Stimulated activated CD8-positive, alpha-beta memory T cell treated with anti-CD3 and anti-CD28 coated beads, Interleukin-12 subunit alpha, Interleukin-12 subunit beta, amount 100 ng/mL, for 1 hour (primary cell): Measurements from ENCODE around the gene EARS2.
"Not testable (repeated sequence)": the region's sequence is repeated elsewhere in the genome, so short reads cannot be mapped to it uniquely, and the experiment has no call there.

Experiments used
- DNase-seq: peaks from one replicate; pipeline ENCODE4 v3.0.0-alpha.2; 2020; ENCODE audit warnings: low read depth

Gene EARS2

DNA sequence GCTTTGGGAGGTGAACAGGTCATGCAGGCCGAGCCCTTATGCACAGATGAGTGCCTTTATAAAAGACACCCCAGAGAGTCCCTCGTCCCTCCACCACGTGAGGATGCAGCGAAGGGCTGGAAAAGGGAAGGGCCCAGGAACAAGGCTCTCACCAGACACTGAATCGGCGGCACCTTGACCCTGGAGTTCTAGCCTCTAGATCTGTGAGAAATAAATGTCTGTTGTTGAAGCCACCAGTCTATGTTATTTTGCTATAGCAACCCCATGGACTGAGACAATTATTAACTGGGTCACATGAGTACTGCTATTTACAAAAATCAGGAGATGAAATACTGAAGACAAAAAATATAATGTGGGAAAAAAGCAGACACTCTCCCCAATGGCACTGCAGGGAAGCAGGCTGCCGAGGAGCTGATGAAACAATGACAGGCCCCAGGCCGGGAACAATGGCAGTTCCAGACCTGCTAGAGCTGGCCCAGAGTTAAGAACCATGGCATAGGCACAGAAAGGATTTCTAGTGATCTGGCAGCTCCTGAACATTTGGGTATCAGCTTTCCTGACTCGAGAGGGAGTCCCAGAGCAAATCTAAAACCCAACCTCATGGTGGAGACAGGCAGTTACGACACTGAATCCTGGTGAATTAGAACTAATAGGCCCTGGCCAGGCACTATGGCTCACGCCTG lies 29.0 kb downstream of the EARS2 start:
- DNase-seq: no peak

DNA sequence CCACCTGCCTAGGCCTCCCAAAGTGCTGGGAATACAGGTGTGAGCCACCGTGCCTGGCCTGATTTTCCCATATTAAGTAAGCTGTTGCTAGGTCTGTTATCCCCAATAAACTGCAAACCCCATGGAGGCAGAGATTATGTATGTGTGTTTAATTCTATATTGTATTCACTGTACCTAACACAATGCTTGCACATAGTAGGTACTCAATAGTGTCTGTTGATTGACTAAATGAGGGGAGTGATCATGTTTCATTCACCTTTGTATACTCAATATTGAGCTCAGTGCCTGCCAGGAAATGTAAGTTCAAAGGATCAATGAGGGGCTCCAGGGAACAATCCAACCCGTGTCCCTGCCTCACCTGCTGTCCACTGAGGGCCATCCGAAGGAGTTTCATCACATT lies 32.3 kb downstream of the EARS2 start:
- no peak for DNase-seq

DNA sequence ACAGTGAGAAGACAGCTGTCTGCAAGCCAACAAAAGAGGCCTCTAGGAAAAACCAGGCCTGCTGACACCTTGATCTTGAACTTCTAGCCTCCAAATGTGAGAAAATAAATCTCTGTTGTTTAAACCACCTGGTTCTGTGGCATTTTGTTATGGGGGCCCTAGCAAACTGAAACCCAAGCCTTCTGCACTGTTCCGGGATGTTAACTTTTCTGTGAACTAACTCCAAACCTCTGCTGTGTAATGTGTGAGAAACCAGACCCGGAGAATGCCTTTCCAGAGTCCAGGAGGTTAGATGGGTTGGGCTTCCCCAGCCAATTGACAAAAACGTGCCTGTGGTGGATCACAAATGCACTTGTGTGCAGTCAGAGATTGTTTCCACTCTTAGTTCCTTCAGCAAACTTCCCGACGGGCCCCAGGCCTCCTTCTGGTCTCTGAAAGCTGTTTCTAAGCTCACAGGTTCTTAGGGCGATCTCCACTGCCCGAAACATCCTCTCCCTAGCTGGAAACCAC lies 33.2 kb downstream of the EARS2 start:
- no peak for DNase-seq

- DNase-seq: no peak
Measured at GRCh38 chr16:23523321-23523720, 33.8 kb downstream of the EARS2 start.

- DNase-seq: no peak
Measured at GRCh38 chr16:23521965-23522364, 35.2 kb downstream of the EARS2 start.

GRCh38 chr16:23521037-23521743 lies 36.0 kb downstream of the EARS2 start:
- no peak for DNase-seq

GRCh38 chr16:23520500-23520899 lies 36.6 kb downstream of the EARS2 start:
- no peak for DNase-seq

DNA sequence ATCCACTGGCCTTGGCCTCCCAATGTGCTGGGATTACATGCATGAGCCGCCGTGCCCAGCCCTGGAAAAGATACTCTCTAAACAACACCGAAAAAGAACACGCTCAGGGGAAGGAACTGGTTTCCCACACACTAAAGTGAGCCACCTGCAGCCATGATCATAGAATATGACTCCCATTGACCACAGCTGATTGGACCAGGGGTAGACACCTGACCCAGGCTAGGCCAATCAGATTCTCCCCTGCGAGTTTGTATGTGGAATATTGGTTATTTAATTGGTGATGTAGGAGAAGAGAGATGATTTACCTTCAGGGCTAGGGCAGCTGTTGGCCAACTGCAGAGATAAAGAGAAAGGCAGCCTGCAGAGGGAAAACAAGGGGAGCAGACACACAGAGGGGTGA lies 37.9 kb downstream of the EARS2 start:
- DNase-seq: no peak

DNA sequence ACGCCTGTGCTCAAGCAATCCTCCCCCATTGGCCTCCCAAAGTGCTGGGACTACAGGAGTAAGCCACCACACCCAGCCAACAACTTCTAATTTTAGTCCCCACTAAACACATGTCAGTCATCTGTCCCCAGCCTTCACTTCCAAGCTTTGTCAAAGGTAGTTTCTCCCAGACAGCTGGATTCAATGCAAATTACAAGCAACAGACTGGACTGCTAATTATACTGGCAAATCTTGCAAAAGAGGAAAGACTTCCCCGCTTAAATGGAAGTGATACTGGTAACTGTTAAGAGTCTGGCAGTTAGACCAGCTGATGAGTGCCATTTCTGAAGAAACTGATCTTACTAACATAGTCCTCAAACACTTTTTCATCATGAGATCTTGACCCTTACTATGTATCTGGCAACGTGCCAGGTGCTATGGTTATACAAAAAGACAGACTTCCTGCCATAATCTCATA lies 38.7 kb downstream of the EARS2 start:
- no peak for DNase-seq

DNA sequence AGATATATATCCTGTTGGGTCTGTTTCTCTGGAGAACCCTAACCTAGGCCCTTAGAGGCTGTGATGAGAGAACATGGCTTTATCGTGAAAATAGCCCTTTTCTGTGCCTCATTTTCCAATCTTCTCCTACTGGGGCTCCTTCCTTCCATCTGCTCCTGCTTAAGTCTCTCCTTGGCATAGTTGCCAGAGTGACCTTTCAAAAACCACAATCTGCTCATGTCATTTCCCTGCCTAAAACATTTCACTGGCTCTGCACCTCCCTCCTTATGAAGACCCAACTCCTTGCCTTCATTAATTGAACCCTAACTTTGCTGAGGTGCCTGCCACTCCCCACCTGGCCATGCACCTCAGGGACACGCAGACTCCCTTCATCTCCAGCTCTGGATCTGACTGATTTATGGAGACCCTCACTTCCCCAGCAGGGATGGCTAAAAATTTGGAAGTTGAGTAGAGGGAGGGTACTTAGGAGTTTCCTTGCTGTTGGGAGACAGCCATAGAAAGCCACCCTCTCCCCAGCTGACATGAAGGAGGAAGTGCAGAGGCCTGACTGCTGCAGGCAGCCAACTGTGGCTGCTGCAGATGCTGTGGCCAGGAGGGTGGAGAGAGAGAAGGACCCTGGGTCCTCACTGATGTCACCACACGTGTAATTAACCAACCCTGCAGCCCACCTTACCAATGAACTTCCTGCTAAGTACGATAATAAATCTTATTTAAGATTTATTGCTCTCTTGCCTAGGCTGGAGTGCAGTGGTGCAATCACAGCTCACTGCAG lies 40.6 kb downstream of the EARS2 start:
- no peak for DNase-seq

DNA sequence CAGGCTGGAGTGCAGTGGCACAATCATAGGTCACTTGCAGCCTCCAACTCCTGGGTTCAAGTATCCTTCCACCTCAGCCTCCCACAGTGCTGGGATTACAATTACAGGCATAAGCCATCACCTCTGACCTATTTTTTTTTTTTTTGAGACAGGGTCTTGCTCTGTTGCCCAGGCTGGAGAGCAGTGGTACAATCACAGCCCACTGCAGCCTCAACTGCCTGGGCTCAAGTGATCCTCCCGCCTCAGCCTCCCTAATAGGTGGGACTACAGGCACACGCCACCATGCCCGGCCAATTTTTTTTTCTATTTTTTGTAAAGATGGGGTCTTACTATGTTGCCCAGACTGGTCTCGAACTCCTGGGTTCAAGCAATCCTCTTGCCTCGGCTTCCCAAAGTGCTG lies 41.3 kb downstream of the EARS2 start:
- no peak for DNase-seq

DNA sequence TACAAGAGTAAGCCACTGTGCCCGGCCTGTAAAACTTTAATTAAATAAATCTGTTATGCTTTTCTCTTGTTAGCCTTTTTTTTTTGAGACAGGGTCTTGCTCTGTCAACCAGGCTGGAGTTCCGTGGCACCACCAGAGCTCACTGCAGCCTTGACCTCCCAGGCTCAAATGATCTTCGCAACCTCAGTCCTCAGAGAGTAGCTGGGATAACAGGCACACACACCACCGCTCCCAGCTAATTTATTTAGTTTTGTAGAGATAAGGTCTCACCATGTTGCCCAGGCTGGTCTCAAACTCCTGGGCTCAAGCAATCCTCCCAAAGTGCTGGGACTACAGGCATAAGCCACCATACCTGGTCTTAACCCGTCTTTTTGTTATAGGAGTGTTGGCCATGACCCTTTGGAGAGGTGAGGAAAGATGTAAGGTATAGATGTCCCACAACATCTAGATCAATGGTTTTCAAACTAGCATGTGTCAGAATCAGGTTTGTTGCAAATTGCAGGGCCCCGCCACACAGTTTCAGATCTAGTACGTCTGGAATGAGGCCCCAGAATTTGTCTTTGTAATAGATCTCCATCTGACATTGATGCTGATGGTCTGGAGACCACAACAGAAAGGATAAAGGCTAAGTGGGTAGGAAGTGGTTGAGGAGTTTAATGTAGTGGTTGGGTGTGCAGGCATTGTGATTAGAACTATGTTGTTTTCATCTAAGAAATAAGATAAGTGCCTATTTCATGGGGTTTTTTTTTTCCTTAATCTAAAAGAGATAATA lies 42.6 kb downstream of the EARS2 start:
- DNase-seq: no peak

DNA sequence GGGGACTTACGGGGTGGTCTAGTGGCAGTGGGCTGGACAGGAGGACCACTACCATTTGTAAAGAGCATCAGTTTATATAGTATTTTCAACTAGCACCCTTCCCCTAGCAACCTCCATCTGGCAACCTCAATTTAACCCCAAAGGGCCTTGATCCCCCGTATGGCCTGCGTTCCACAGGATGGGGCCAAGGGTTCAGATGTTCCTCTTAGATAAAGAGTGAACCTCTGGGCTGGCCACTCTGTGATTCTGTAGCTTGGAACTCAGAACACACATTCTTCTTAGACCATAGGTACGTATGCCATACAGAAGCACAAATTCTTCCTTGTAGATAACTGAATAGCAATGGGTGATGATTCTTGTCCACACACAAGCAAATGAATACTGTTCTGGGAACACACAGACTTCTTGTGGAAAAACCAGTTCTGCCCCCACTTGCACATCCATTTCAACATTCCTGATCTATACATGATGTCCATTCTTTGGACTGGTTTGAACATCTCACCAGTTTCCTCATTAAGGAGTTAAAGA lies 44.9 kb downstream of the EARS2 start:
- DNase-seq: no peak

GRCh38 chr16:23511731-23512130 lies 45.4 kb downstream of the EARS2 start:
- DNase-seq: no peak

DNA sequence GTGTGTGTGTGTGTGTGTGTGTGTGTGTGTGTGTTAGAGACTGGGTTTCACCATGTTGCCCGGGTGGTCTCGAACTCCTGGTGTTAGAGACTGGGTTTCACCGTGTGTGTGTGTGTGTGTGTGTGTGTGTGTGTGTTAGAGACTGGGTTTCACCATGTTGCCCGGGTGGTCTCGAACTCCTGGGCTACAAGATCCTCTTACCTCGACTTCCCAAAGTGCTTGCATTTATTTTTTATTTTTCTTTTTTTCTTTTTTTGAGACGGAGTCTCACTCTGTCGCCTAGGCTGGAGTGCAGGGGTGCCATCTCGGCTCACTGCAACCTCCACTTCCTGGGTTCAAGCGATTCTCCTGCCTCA lies 46.3 kb downstream of the EARS2 start:
- DNase-seq: not testable (repeated sequence)

GRCh38 chr16:23510164-23510914 lies 46.8 kb downstream of the EARS2 start, which contains the start of gene GGA2:
GGA2 (minus strand) TSS chr16:23510494; CDS start chr16:23510411, 83 bp downstream.
- peak; percentile 57 for DNase-seq

DNA sequence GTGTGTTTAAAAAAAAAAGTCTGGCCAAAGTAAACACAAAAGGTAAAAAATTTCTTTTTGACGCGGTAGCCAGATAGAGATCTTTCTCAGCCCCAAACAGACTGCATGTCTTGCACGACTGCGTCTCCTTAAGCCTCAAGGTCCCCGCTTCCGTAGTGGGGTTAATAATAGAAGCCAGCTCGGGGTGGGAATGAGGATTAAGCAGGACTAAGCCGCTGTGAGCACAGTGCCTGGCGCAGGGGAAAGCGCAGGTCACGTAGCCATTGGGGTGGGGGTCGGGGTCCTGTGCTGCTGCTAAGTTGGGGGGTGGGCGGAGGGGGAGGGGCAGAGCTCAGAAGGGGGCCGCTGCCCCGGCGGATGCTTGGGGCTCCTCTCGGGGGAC lies 47.4 kb downstream of the EARS2 start:
- no peak for DNase-seq

DNA sequence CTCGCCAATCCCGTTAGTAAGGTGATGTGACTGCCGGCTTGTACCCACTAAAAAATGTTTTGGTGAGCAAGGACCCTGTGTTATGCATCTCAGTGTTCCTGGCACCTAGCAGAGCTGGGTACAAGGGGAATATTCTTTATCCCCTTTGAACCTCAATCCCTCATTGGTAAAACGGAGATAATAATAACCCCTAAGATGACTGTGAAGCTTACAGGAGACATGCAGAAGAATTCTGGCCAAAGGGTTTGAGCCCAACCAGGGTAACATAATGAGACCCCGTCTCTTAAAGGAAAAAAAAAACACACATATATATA lies 47.8 kb downstream of the EARS2 start:
- no peak for DNase-seq

GRCh38 chr16:23508589-23509440 lies 48.3 kb downstream of the EARS2 start:
- DNase-seq: no peak

DNA sequence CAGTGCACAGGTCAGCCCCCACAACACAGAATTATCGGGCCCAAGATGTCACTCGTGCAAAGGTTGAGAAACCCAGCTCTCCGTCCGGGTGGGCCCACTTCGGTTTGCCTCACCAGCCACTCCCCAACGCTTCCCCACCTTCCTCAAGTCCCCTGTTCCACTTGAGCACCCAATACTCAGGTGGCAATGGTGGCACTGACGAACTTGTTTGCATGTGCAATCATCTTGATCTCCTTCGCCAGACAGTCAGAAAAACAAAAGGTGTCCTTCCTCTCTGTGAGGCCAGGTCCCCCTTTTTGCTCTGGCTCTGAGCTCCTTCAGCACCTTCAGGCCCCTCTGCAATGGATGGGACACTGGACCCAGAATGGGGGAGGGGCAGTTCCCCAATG lies 50.5 kb downstream of the EARS2 start:
- DNase-seq: no peak
